GM21825 (cell line): ENCODE data around the gene FAM43A.
A peak's percentile ranks its signal among the peaks of the same experiment; 100 is the strongest.

Source experiments
- ATAC-seq: cut with Tn5 transposase; IDR thresholded peaks from one replicate; pipeline ENCODE4 v1.9.1; 2021; ENCODE audit warnings: mild to moderate bottlenecking, moderate library complexity; ENCODE audit not compliant: unreplicated experiment

The FAM43A gene

GRCh38 chr3:194705761-194706160, 20.1 kb downstream of the FAM43A start:
- ATAC-seq = no peak

- no peak for ATAC-seq
Measured at GRCh38 chr3:194707147-194707540, 21.5 kb downstream of the FAM43A start.

- no peak for ATAC-seq
Measured at GRCh38 chr3:194711286-194711685, 25.6 kb downstream of the FAM43A start.

- ATAC-seq = no peak
Measured at GRCh38 chr3:194711913-194712312, 26.2 kb downstream of the FAM43A start.

GRCh38 chr3:194713299-194714136, 27.8 kb downstream of the FAM43A start:
- no peak for ATAC-seq

GRCh38 chr3:194714137-194714455, 28.4 kb downstream of the FAM43A start:
- ATAC-seq = no peak

- ATAC-seq = no peak
Measured at GRCh38 chr3:194714564-194714963, 28.9 kb downstream of the FAM43A start.

GRCh38 chr3:194715022-194715800, 29.5 kb downstream of the FAM43A start:
- no peak for ATAC-seq

- no peak for ATAC-seq
Measured at GRCh38 chr3:194718079-194718478, 32.4 kb downstream of the FAM43A start.

- no peak for ATAC-seq
Measured at GRCh38 chr3:194720048-194720447, 34.4 kb downstream of the FAM43A start.

- no peak for ATAC-seq
Measured at GRCh38 chr3:194723846-194724618, 38.3 kb downstream of the FAM43A start.

GRCh38 chr3:194725346-194725745, 39.7 kb downstream of the FAM43A start:
- ATAC-seq = no peak

GRCh38 chr3:194727435-194728128, 41.9 kb downstream of the FAM43A start:
- no peak for ATAC-seq

GRCh38 chr3:194728986-194729385, 43.3 kb downstream of the FAM43A start:
- ATAC-seq = no peak

GRCh38 chr3:194730365-194730764, 44.7 kb downstream of the FAM43A start:
- ATAC-seq = no peak

- ATAC-seq = no peak
Measured at GRCh38 chr3:194731506-194732073, 45.9 kb downstream of the FAM43A start.

GRCh38 chr3:194732617-194733016, 46.9 kb downstream of the FAM43A start:
- ATAC-seq = no peak

- no peak for ATAC-seq
Measured at GRCh38 chr3:194736277-194736895, 50.7 kb downstream of the FAM43A start.

GRCh38 chr3:194736896-194737600, 51.4 kb downstream of the FAM43A start:
- ATAC-seq = peak; percentile 74
